ENCODE data around the gene TECTA.

TECTA gene

DNA sequence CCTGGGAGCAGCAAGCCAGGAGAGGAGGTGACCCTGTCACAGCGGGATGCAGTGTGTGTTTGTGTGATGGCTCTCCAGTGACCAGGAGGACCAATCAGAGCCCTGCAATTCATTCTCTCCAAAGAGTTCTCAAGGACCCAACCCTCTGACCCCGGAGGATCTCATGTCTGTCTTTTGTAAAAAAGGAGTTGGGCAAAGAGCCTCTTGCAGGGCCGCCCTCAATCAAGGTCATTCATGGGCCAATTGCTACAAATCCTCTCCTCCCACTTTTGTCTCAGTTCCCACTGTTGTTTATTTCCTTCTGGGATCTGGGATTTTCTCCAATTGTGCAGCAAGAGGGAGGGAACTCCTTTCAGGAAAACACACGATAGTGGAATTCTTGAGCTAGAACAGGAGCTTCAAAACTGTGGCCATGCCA is 4.0 kb downstream of the TECTA start:
- Histone ChIP-seq H3K27me3 (ENCODE audit: insufficient read depth, poor library complexity, severe bottlenecking) (peaks cover 5% of the 10 kb centered on the region), H3K27ac (replicated peaks) (no peak overlapping the region), H3K4me3 (replicated peaks; ENCODE audit: insufficient read depth, low read length) (no peak overlapping the region)
- no peak for DNase-seq (ENCODE audit: low read depth in 1 of 2, low spot score in 1 of 2)
- TF ChIP-seq POLR2AphosphoS5 (IDR thresholded peaks at IDR 0.05; ENCODE audit: low read depth): no peak
- TF ChIP-seq GABPA (IDR thresholded peaks at IDR 0.05; ENCODE audit: low read depth): no peak
- TF ChIP-seq, protein P1, sequence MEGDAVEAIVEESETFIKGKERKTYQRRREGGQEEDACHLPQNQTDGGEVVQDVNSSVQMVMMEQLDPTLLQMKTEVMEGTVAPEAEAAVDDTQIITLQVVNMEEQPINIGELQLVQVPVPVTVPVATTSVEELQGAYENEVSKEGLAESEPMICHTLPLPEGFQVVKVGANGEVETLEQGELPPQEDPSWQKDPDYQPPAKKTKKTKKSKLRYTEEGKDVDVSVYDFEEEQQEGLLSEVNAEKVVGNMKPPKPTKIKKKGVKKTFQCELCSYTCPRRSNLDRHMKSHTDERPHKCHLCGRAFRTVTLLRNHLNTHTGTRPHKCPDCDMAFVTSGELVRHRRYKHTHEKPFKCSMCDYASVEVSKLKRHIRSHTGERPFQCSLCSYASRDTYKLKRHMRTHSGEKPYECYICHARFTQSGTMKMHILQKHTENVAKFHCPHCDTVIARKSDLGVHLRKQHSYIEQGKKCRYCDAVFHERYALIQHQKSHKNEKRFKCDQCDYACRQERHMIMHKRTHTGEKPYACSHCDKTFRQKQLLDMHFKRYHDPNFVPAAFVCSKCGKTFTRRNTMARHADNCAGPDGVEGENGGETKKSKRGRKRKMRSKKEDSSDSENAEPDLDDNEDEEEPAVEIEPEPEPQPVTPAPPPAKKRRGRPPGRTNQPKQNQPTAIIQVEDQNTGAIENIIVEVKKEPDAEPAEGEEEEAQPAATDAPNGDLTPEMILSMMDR (IDR thresholded peaks at IDR 0.05; ENCODE audit: insufficient read depth, low read length): no peak
- TF ChIP-seq, protein P2, sequence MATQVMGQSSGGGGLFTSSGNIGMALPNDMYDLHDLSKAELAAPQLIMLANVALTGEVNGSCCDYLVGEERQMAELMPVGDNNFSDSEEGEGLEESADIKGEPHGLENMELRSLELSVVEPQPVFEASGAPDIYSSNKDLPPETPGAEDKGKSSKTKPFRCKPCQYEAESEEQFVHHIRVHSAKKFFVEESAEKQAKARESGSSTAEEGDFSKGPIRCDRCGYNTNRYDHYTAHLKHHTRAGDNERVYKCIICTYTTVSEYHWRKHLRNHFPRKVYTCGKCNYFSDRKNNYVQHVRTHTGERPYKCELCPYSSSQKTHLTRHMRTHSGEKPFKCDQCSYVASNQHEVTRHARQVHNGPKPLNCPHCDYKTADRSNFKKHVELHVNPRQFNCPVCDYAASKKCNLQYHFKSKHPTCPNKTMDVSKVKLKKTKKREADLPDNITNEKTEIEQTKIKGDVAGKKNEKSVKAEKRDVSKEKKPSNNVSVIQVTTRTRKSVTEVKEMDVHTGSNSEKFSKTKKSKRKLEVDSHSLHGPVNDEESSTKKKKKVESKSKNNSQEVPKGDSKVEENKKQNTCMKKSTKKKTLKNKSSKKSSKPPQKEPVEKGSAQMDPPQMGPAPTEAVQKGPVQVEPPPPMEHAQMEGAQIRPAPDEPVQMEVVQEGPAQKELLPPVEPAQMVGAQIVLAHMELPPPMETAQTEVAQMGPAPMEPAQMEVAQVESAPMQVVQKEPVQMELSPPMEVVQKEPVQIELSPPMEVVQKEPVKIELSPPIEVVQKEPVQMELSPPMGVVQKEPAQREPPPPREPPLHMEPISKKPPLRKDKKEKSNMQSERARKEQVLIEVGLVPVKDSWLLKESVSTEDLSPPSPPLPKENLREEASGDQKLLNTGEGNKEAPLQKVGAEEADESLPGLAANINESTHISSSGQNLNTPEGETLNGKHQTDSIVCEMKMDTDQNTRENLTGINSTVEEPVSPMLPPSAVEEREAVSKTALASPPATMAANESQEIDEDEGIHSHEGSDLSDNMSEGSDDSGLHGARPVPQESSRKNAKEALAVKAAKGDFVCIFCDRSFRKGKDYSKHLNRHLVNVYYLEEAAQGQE (IDR thresholded peaks at IDR 0.05; ENCODE audit: insufficient replicate concordance, low read depth): no peak
- no peak for TF ChIP-seq SPI1 (IDR thresholded peaks at IDR 0.05; ENCODE audit: borderline replicate concordance, low read depth)

- H3K27me3 ChIP-seq (ENCODE audit: insufficient read depth, poor library complexity, severe bottlenecking): peaks cover 7% of the 10 kb centered on the region
- DNase-seq (ENCODE audit: low read depth in 1 of 2, low spot score in 1 of 2): no peak
- H3K4me3 ChIP-seq (replicated peaks; ENCODE audit: insufficient read depth, low read length): no peak overlapping the region
- TF ChIP-seq, protein P2 (IDR thresholded peaks at IDR 0.05; ENCODE audit: insufficient replicate concordance, low read depth): no peak
- TF ChIP-seq POLR2AphosphoS5 (IDR thresholded peaks at IDR 0.05; ENCODE audit: low read depth) (no peak), GABPA (IDR thresholded peaks at IDR 0.05; ENCODE audit: low read depth) (no peak), SPI1 (IDR thresholded peaks at IDR 0.05; ENCODE audit: borderline replicate concordance, low read depth) (no peak)
- TF ChIP-seq, protein P1 (IDR thresholded peaks at IDR 0.05; ENCODE audit: insufficient read depth, low read length): no peak
- no peak overlapping the region for H3K27ac ChIP-seq (replicated peaks)
Observed at GRCh38 chr11:121105481-121106195, 4.6 kb downstream of the TECTA start.

DNA sequence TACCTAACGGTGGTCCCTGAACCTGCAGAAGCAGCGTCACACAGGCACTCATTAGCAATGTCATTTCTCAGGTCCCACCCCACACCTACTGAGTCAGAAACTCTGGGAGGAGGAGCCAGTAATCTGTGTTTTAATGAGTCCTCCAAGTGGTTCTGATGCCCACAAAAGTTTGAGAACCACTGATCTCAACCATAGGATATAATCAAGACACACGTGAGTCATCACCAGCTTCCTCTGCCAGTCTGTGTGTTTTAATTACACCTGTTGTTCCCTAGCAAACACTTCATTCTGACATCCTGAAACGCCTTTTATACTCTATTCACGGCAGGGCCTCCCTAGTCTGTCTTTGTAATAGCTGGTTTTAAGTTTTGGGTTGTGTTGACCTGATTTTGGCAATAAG is 5.8 kb downstream of the TECTA start:
- peaks cover 5% of the 10 kb centered on the region for H3K27me3 ChIP-seq (ENCODE audit: insufficient read depth, poor library complexity, severe bottlenecking)
- no peak for DNase-seq (ENCODE audit: low read depth in 1 of 2, low spot score in 1 of 2)
- H3K27ac ChIP-seq (replicated peaks): no peak overlapping the region
- H3K4me3 ChIP-seq (replicated peaks; ENCODE audit: insufficient read depth, low read length): no peak overlapping the region
- no peak for TF ChIP-seq GABPA (IDR thresholded peaks at IDR 0.05; ENCODE audit: low read depth)
- no peak for TF ChIP-seq POLR2AphosphoS5 (IDR thresholded peaks at IDR 0.05; ENCODE audit: low read depth)
- TF ChIP-seq, protein P2 (IDR thresholded peaks at IDR 0.05; ENCODE audit: insufficient replicate concordance, low read depth): no peak
- no peak for TF ChIP-seq SPI1 (IDR thresholded peaks at IDR 0.05; ENCODE audit: borderline replicate concordance, low read depth)
- TF ChIP-seq, protein P1 (IDR thresholded peaks at IDR 0.05; ENCODE audit: insufficient read depth, low read length): no peak

Data from HL-60 (cell line).